ENCODE measurements around the gene MIS12. TPM values are rescaled to one million over a fixed set of nuclear protein-coding genes. Genes with fewer than 3 reads are reported as not detected.

Gene MIS12
- total RNA-seq, 1 experiment from 2014 or later = 11.5 TPM

GRCh38 chr17:5466295-5466694, 20.1 kb upstream of the MIS12 start:
- Histone ChIP-seq H3K4me1 (ENCODE audit: control insufficient read depth, insufficient read depth, low read length) (peaks cover 11% of the 10 kb centered on the region), H3K9me3 (ENCODE audit: control insufficient read depth, insufficient read depth, low read depth, low read length) (no peaks in the 10 kb centered on the region), H3K27me3 (ENCODE audit: control insufficient read depth, insufficient read depth, low read length) (no peaks in the 10 kb centered on the region), H3K27ac (ENCODE audit: low read length) (no peak overlapping the region), H3K36me3 (ENCODE audit: control insufficient read depth, insufficient read depth, low read length) (peaks cover 7% of the 10 kb centered on the region), H3K4me3 (ENCODE audit: low read depth in 2 of 2, low read length in 2 of 2) (no peak overlapping the region)
- no TSS peak for BruUV-seq (replicated peaks)
- no peak for ATAC-seq
- TF ChIP-seq TCF7L2 (IDR thresholded peaks at IDR 0.05; ENCODE audit: low read depth, low read length) = no peak
- no peak for DNase-seq (ENCODE audit: low read depth, low spot score)
- in situ Hi-C loops (cut with HindIII; ENCODE audit: low pct_unique_long_range_greater_than_20kb, low sequenced_read_pairs) = no loop called here
- intact Hi-C loops (cut with micrococcal nuclease; ENCODE audit: unreplicated experiment) = no loop called here
- CTCF ChIA-PET = no interaction called here
- POLR2A ChIA-PET = no interaction called here

DNA sequence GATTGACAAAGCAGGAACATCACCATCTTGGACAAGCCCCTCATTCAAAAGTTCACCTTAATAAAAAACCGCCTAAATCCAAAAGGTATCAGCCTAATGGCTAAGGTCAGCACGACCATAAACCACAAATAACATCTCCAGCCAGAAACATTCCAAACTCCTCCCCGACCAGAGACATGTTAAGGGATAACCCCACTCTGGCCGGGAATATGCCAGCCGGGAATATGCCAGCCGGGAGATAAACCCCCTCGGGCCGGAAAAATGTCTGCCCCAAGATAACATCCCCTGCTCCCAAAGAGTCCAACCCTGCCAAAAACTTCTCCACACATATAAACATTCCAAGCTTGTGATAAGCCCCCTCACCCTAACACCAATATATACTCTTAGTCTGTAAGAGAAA, 18.9 kb upstream of the MIS12 start:
- no TSS peak for BruUV-seq (replicated peaks)
- H3K9me3 ChIP-seq (ENCODE audit: control insufficient read depth, insufficient read depth, low read depth, low read length) = no peaks in the 10 kb centered on the region
- H3K36me3 ChIP-seq (ENCODE audit: control insufficient read depth, insufficient read depth, low read length) = peaks cover 7% of the 10 kb centered on the region
- in situ Hi-C loops (cut with HindIII; ENCODE audit: low pct_unique_long_range_greater_than_20kb, low sequenced_read_pairs) = no loop called here
- no peak for DNase-seq (ENCODE audit: low read depth, low spot score)
- intact Hi-C loops (cut with micrococcal nuclease; ENCODE audit: unreplicated experiment) = no loop called here
- peak overlapping the region; percentile 88 for H3K27ac ChIP-seq (ENCODE audit: low read length)
- H3K4me3 ChIP-seq (ENCODE audit: low read depth in 2 of 2, low read length in 2 of 2) = peak overlapping the region; percentile 84 to 93
- ChIA-PET POLR2A (no interaction called here), CTCF (no interaction called here)
- ATAC-seq = no peak
- no peak for TF ChIP-seq POLR2AphosphoS5 (IDR thresholded peaks at IDR 0.05; ENCODE audit: low read depth, low read length)
- no peak for TF ChIP-seq SIN3A (IDR thresholded peaks at IDR 0.05; ENCODE audit: borderline replicate concordance, insufficient read depth, low read depth, low read length)
- TF ChIP-seq REST (IDR thresholded peaks at IDR 0.05; ENCODE audit: insufficient read depth in 1 of 2, low read depth in 2 of 2, low read length in 1 of 2) = no peak
- no peak for TF ChIP-seq CTCF (IDR thresholded peaks at IDR 0.05)
- no peak for TF ChIP-seq TCF7L2 (IDR thresholded peaks at IDR 0.05; ENCODE audit: low read depth, low read length)
- H3K27me3 ChIP-seq (ENCODE audit: control insufficient read depth, insufficient read depth, low read length) = no peaks in the 10 kb centered on the region
- H3K4me1 ChIP-seq (ENCODE audit: control insufficient read depth, insufficient read depth, low read length) = peaks cover 11% of the 10 kb centered on the region

DNA sequence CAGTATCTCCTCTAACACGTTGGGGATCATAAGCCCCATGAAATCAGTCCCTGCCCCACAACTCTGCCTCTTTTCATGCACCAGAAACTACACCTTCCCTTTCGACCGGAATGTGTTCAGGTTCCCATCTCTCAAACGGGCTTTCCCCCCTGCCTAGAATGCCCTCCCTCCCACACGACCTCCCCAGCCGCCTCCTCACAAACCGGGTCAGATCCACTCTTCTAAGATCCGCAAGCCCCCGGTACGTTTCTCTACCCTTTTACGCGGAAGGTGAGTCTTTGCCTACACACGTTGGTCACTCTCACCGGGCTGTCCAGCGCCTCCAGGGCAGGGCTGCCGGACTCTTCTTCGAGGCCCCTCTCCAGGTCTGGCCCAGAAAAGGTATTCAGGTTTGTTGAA, 18.3 kb upstream of the MIS12 start:
- TF ChIP-seq REST (IDR thresholded peaks at IDR 0.05; ENCODE audit: insufficient read depth in 1 of 2, low read depth in 2 of 2, low read length in 1 of 2) = no peak
- no peak for TF ChIP-seq TCF7L2 (IDR thresholded peaks at IDR 0.05; ENCODE audit: low read depth, low read length)
- TF ChIP-seq CTCF (IDR thresholded peaks at IDR 0.05) = no peak
- TF ChIP-seq SIN3A (IDR thresholded peaks at IDR 0.05; ENCODE audit: borderline replicate concordance, insufficient read depth, low read depth, low read length) = no peak
- TF ChIP-seq POLR2AphosphoS5 (IDR thresholded peaks at IDR 0.05; ENCODE audit: low read depth, low read length) = no peak
- CTCF ChIA-PET = no interaction called here
- H3K4me1 ChIP-seq (ENCODE audit: control insufficient read depth, insufficient read depth, low read length) = peaks cover 11% of the 10 kb centered on the region
- no peaks in the 10 kb centered on the region for H3K27me3 ChIP-seq (ENCODE audit: control insufficient read depth, insufficient read depth, low read length)
- peaks cover 5% of the 10 kb centered on the region for H3K36me3 ChIP-seq (ENCODE audit: control insufficient read depth, insufficient read depth, low read length)
- H3K9me3 ChIP-seq (ENCODE audit: control insufficient read depth, insufficient read depth, low read depth, low read length) = no peaks in the 10 kb centered on the region
- H3K27ac ChIP-seq (ENCODE audit: low read length) = peak overlapping the region; percentile 88
- no peak for DNase-seq (ENCODE audit: low read depth, low spot score)
- in situ Hi-C loops (cut with HindIII; ENCODE audit: low pct_unique_long_range_greater_than_20kb, low sequenced_read_pairs) (no loop called here), intact Hi-C loops (cut with micrococcal nuclease; ENCODE audit: unreplicated experiment) (no loop called here)
- no TSS peak for BruUV-seq (replicated peaks)
- POLR2A ChIA-PET = no interaction called here
- ATAC-seq = peak; percentile 18; the same call in 1 of the 2 replicates
- peak overlapping the region; percentile 84 to 93 for H3K4me3 ChIP-seq (ENCODE audit: low read depth in 2 of 2, low read length in 2 of 2)

Measured in Panc1 (cell line).